Activated naive CD8-positive, alpha-beta T cell treated with anti-CD3 and anti-CD28 coated beads for 36 hours (primary cell): ENCODE data around the gene MPIG6B. TPM values are rescaled to one million over a fixed set of nuclear protein-coding genes. Genes with fewer than 3 reads are reported as not detected.

Experiments
- DNase-seq: peaks from one replicate; pipeline ENCODE4 v3.0.0; 2021
- H3K27ac Mint-ChIP-seq: one replicate; pipeline ENCODE4 v1.8.0; 2022; ENCODE audit warnings: mild to moderate bottlenecking, moderate library complexity, mixed read lengths
- H3K27me3 Mint-ChIP-seq: one replicate; pipeline ENCODE4 v1.8.0; 2022; ENCODE audit warnings: mild to moderate bottlenecking, mixed read lengths
- H3K36me3 Mint-ChIP-seq: one replicate; pipeline ENCODE4 v1.8.0; 2021; ENCODE audit warnings: mild to moderate bottlenecking, mixed read lengths
- H3K4me1 Mint-ChIP-seq: one replicate; pipeline ENCODE4 v1.8.0; 2021; ENCODE audit warnings: mixed read lengths
- H3K4me3 Mint-ChIP-seq: one replicate; pipeline ENCODE4 v1.8.0; 2022; ENCODE audit warnings: mild to moderate bottlenecking, moderate library complexity, mixed read lengths
- H3K9me3 Mint-ChIP-seq: one replicate; pipeline ENCODE4 v1.8.0; 2022; ENCODE audit warnings: mixed read lengths
- total RNA-seq, 2 experiments: library from RNA; stranded (reverse); gene quantifications; one replicate each; pipeline ENCODE4 v1.2.3, GENCODE V29; 2021

Gene MPIG6B
- total RNA-seq, 2 experiments from 2014 or later, result 0.16 to 0.56 TPM

- no peak for DNase-seq
- peaks cover 13% of the 10 kb centered on the region for H3K36me3 Mint-ChIP-seq
- no peaks in the 10 kb centered on the region for H3K9me3 Mint-ChIP-seq
- no peak overlapping the region for H3K4me3 Mint-ChIP-seq
- peaks cover 37% of the 10 kb centered on the region for H3K4me1 Mint-ChIP-seq
- no peaks in the 10 kb centered on the region for H3K27me3 Mint-ChIP-seq
- no peak overlapping the region for H3K27ac Mint-ChIP-seq
Measured at GRCh38 chr6:31725502-31726350, 2.6 kb downstream of the MPIG6B start.

GRCh38 chr6:31727034-31727716, 4.0 kb downstream of the MPIG6B start:
- H3K36me3 Mint-ChIP-seq, result peaks cover 21% of the 10 kb centered on the region
- peaks cover 39% of the 10 kb centered on the region for H3K4me1 Mint-ChIP-seq
- no peak overlapping the region for H3K4me3 Mint-ChIP-seq

GRCh38 chr6:31727717-31728671, 4.8 kb downstream of the MPIG6B start:
- Mint-ChIP-seq H3K27ac (peak overlapping the region; percentile 61), H3K36me3 (peaks cover 22% of the 10 kb centered on the region), H3K4me3 (no peak overlapping the region), H3K4me1 (peaks cover 40% of the 10 kb centered on the region), H3K9me3 (no peaks in the 10 kb centered on the region), H3K27me3 (no peaks in the 10 kb centered on the region)
- DNase-seq, result no peak

More at GRCh38 chr6:31727034-31727716, 4.0 kb downstream of the MPIG6B start:
- Mint-ChIP-seq H3K27me3 (no peaks in the 10 kb centered on the region), H3K9me3 (no peaks in the 10 kb centered on the region), H3K27ac (peak overlapping the region; percentile 61)
- DNase-seq, result no peak

GRCh38 chr6:31728767-31729514, 5.8 kb downstream of the MPIG6B start, which contains the start of gene DDAH2:
Gene DDAH2, minus strand, starts transcription at chr6:31729299. Its CDS starts 138 bp downstream, at chr6:31729161.
- Mint-ChIP-seq H3K9me3 (no peaks in the 10 kb centered on the region), H3K27ac (peak within 1 kb of the TSS; percentile 19), H3K4me3 (peak within 1 kb of the TSS; percentile 84), H3K36me3 (peaks cover 32% of the 10 kb centered on the region), H3K4me1 (peaks cover 49% of the 10 kb centered on the region), H3K27me3 (no peaks in the 10 kb centered on the region)
- no peak for DNase-seq

- DNase-seq, result peak; percentile 75
- Mint-ChIP-seq H3K27ac (peak overlapping the region; percentile 19), H3K36me3 (peaks cover 35% of the 10 kb centered on the region), H3K9me3 (no peaks in the 10 kb centered on the region), H3K27me3 (no peaks in the 10 kb centered on the region), H3K4me3 (peak overlapping the region; percentile 84), H3K4me1 (peaks cover 53% of the 10 kb centered on the region)
Measured at GRCh38 chr6:31729515-31729978, 6.4 kb downstream of the MPIG6B start.

- Mint-ChIP-seq H3K27me3 (no peaks in the 10 kb centered on the region), H3K4me1 (peaks cover 53% of the 10 kb centered on the region), H3K27ac (peak overlapping the region; percentile 13), H3K4me3 (peak overlapping the region; percentile 84), H3K36me3 (peaks cover 39% of the 10 kb centered on the region), H3K9me3 (no peaks in the 10 kb centered on the region)
- DNase-seq, result peak; percentile 77
Measured at GRCh38 chr6:31729979-31730630, 6.9 kb downstream of the MPIG6B start.

- peaks cover 42% of the 10 kb centered on the region for H3K36me3 Mint-ChIP-seq
- H3K27ac Mint-ChIP-seq, result peak overlapping the region; percentile 13
- H3K4me1 Mint-ChIP-seq, result peaks cover 51% of the 10 kb centered on the region
- H3K4me3 Mint-ChIP-seq, result peak overlapping the region; percentile 84
- H3K27me3 Mint-ChIP-seq, result no peaks in the 10 kb centered on the region
- no peaks in the 10 kb centered on the region for H3K9me3 Mint-ChIP-seq
- no peak for DNase-seq
Measured at GRCh38 chr6:31730631-31731086, 7.5 kb downstream of the MPIG6B start.

GRCh38 chr6:31732029-31732428, 8.9 kb downstream of the MPIG6B start:
- no peaks in the 10 kb centered on the region for H3K27me3 Mint-ChIP-seq
- no peak for DNase-seq
- no peaks in the 10 kb centered on the region for H3K9me3 Mint-ChIP-seq
- H3K4me3 Mint-ChIP-seq, result no peak overlapping the region
- H3K36me3 Mint-ChIP-seq, result peaks cover 40% of the 10 kb centered on the region
- no peak overlapping the region for H3K27ac Mint-ChIP-seq
- H3K4me1 Mint-ChIP-seq, result peaks cover 44% of the 10 kb centered on the region

- peaks cover 40% of the 10 kb centered on the region for H3K36me3 Mint-ChIP-seq
- H3K4me3 Mint-ChIP-seq, result peak overlapping the region; percentile 93
- no peaks in the 10 kb centered on the region for H3K9me3 Mint-ChIP-seq
- H3K27ac Mint-ChIP-seq, result peak overlapping the region; percentile 65
- H3K27me3 Mint-ChIP-seq, result no peaks in the 10 kb centered on the region
- H3K4me1 Mint-ChIP-seq, result peaks cover 51% of the 10 kb centered on the region
- DNase-seq, result no peak
Measured at GRCh38 chr6:31733734-31734133, 10.6 kb downstream of the MPIG6B start.

- Mint-ChIP-seq H3K27ac (peak overlapping the region; percentile 89), H3K27me3 (no peaks in the 10 kb centered on the region), H3K4me1 (peaks cover 52% of the 10 kb centered on the region), H3K4me3 (peak overlapping the region; percentile 93), H3K36me3 (peaks cover 40% of the 10 kb centered on the region), H3K9me3 (no peaks in the 10 kb centered on the region)
- no peak for DNase-seq
Measured at GRCh38 chr6:31734247-31734820, 11.2 kb downstream of the MPIG6B start.

GRCh38 chr6:31734821-31735406, 11.7 kb downstream of the MPIG6B start:
- H3K4me1 Mint-ChIP-seq, result peaks cover 52% of the 10 kb centered on the region
- peak overlapping the region; percentile 89 for H3K27ac Mint-ChIP-seq
- H3K36me3 Mint-ChIP-seq, result peaks cover 42% of the 10 kb centered on the region
- DNase-seq, result peak; percentile 64
- H3K27me3 Mint-ChIP-seq, result no peaks in the 10 kb centered on the region
- H3K4me3 Mint-ChIP-seq, result peak overlapping the region; percentile 93
- no peaks in the 10 kb centered on the region for H3K9me3 Mint-ChIP-seq

- peak within 1 kb of the TSS; percentile 93 for H3K4me3 Mint-ChIP-seq
- H3K36me3 Mint-ChIP-seq, result peaks cover 42% of the 10 kb centered on the region
- H3K9me3 Mint-ChIP-seq, result no peaks in the 10 kb centered on the region
- peak; percentile 84 for DNase-seq
- no peaks in the 10 kb centered on the region for H3K27me3 Mint-ChIP-seq
- peaks cover 53% of the 10 kb centered on the region for H3K4me1 Mint-ChIP-seq
- peak within 1 kb of the TSS; percentile 89 for H3K27ac Mint-ChIP-seq
Measured at GRCh38 chr6:31736021-31736767, 13.0 kb downstream of the MPIG6B start, which contains the start of gene CLIC1. Gene CLIC1, minus strand, starts transcription at chr6:31736530. Its CDS starts 230 bp downstream, at chr6:31736300.
